A549 (cell line): ENCODE data around the gene DOCK10. TPM values are rescaled to one million over a fixed set of nuclear protein-coding genes. Genes with fewer than 3 reads are reported as not detected.
A peak's percentile ranks its signal among the peaks of the same experiment; 100 is the strongest.

Source experiments
- ATAC-seq, 2 experiments: fragments of 200-7000 bp in 1 of 2; fragments of >200 bp in 1 of 2; cut with Nextera tagmentation in 1 of 2; cut with Tn5 transposase in 1 of 2; 3 replicates each; pipeline versions ENCODE4 v1.8.0 to v1.9.1; 2018 to 2020; ENCODE audit warnings: mild to moderate bottlenecking in 1 of 2, moderate library complexity in 1 of 2
- CTCF ChIA-PET: fragments of 300-600 bp; sonication (Branson Sonifier 250); formaldehyde crosslinking; extraction: SDS; loops from one replicate; lab custom pipeline; 2021; ENCODE audit warnings: antibody characterized with exemption, inconsistent platforms; lab: Yijun Ruan, JAX
- POLR2A ChIA-PET: fragments of 350-600 bp; formaldehyde crosslinking; extraction: SDS; loops from one replicate; lab custom pipeline; 2021; ENCODE audit warnings: antibody characterized with exemption, inconsistent platforms; lab: Yijun Ruan, JAX
- DNase-seq, 2 experiments: peaks; one replicate each; pipeline versions ENCODE4 v3.0.0 to v3.0.0-alpha.2; 2011 to 2016; ENCODE audit warnings: low read depth in 1 of 2, low spot score in 1 of 2
- FAIRE-seq: peaks from 2 replicates; lab custom pipeline; 2011; peaks lifted over from hg19 to GRCh38; lab: Jason Lieb, UNC
- H3K27ac ChIP-seq, 2 experiments: fragments of >200 bp; sonication (Bioruptor Twin); formaldehyde crosslinking; 3 replicates each; pipeline ENCODE4 v1.5.1; 2016 to 2017
- H3K4me1 ChIP-seq: fragments of >200 bp; sonication (Bioruptor Twin); formaldehyde crosslinking; 3 replicates; pipeline ENCODE4 v1.6.1; 2016
- H3K4me2 ChIP-seq: fragments of >200 bp; sonication (Bioruptor Twin); formaldehyde crosslinking; 3 replicates; pipeline ENCODE4 v1.6.1; 2016
- H3K4me3 ChIP-seq: fragments of >200 bp; sonication (Bioruptor Twin); formaldehyde crosslinking; 3 replicates; pipeline ENCODE4 v1.5.1; 2016
- H3K9me3 ChIP-seq: fragments of >200 bp; sonication (Bioruptor Twin); formaldehyde crosslinking; 3 replicates; pipeline ENCODE4 v1.6.1; 2016
- CBX2 ChIP-seq: fragments of 200-600 bp; sonication (generic); IDR thresholded peaks from 2 replicates; pipeline ENCODE4 v1.6.1; 2016; ENCODE audit warnings: low read depth, mild to moderate bottlenecking, borderline replicate concordance
- EHF ChIP-seq: fragments of 250-450 bp; sonication (Bioruptor Pico); IDR thresholded peaks from 2 replicates; pipeline ENCODE4 v1.5.0; 2020; ENCODE audit warnings: mild to moderate bottlenecking
- EP300 ChIP-seq, 2 experiments: fragments of >200 bp; sonication (Bioruptor Twin); formaldehyde crosslinking; IDR thresholded peaks; 2 replicates in 1 of 2; 3 replicates in 1 of 2; pipeline ENCODE4 v1.6.1; 2016 to 2017
- ESRRA ChIP-seq: fragments of 150-350 bp; IDR thresholded peaks from 2 replicates; pipeline ENCODE4 v1.6.1; 2014; ENCODE audit warnings: mild to moderate bottlenecking, low read length, borderline replicate concordance
- FOSB ChIP-seq: fragments of 250-450 bp; sonication (Bioruptor Pico); IDR thresholded peaks from 2 replicates; pipeline ENCODE4 v1.5.0; 2020; ENCODE audit warnings: mild to moderate bottlenecking, moderate library complexity
- FOXS1 ChIP-seq: fragments of 250-450 bp; sonication (Bioruptor Pico); IDR thresholded peaks from 2 replicates; pipeline ENCODE4 v1.5.0; 2020; ENCODE audit warnings: mild to moderate bottlenecking, moderate library complexity
- JUN ChIP-seq, 2 experiments: fragments of >200 bp; sonication (Bioruptor Twin); formaldehyde crosslinking; IDR thresholded peaks; 2 replicates in 1 of 2; 3 replicates in 1 of 2; pipeline ENCODE4 v1.6.1; 2016 to 2017
- JUNB ChIP-seq: fragments of >200 bp; sonication (Bioruptor Twin); formaldehyde crosslinking; IDR thresholded peaks from 2 replicates; pipeline ENCODE4 v1.6.1; 2016
- KDM1A ChIP-seq: fragments of 200-600 bp; sonication (generic); IDR thresholded peaks from 2 replicates; pipeline ENCODE4 v1.6.1; 2016; ENCODE audit warnings: low read depth, mild to moderate bottlenecking
- KDM5A ChIP-seq: fragments of 200-600 bp; sonication (generic); IDR thresholded peaks from 2 replicates; pipeline ENCODE4 v1.6.1; 2016; ENCODE audit warnings: antibody characterized with exemption, mild to moderate bottlenecking
- MYC ChIP-seq: IDR thresholded peaks from 2 replicates; pipeline ENCODE4 v1.6.1; 2012; ENCODE audit warnings: mild to moderate bottlenecking, inconsistent platforms, low read length, improper control_type of control experiment, borderline replicate concordance
- NR3C1 ChIP-seq: fragments of >200 bp; sonication (Bioruptor Twin); formaldehyde crosslinking; IDR thresholded peaks from 3 replicates; pipeline ENCODE4 v1.6.1; 2017
- RAD21 ChIP-seq, 2 experiments: fragments of >200 bp in 1 of 2; sonication (Bioruptor Twin) in 1 of 2; formaldehyde crosslinking in 1 of 2; IDR thresholded peaks in 1 of 2; conservative IDR thresholded peaks in 1 of 2; 2 replicates in 1 of 2; 3 replicates in 1 of 2; pipeline ENCODE4 v1.6.1; 2012 to 2018; ENCODE audit warnings: inconsistent platforms in 1 of 2
- RCOR1 ChIP-seq: fragments of 150-350 bp; IDR thresholded peaks from 2 replicates; pipeline ENCODE4 v1.6.1; 2014; ENCODE audit warnings: antibody characterized with exemption, low read length, low read depth
- RNF2 ChIP-seq: fragments of 200-600 bp; sonication (generic); IDR thresholded peaks from 2 replicates; pipeline ENCODE4 v1.6.1; 2016; ENCODE audit warnings: low read depth, mild to moderate bottlenecking, antibody characterized with exemption, moderate library complexity, borderline replicate concordance
- ZC3H11A ChIP-seq: fragments of 450-650 bp; IDR thresholded peaks from 2 replicates; pipeline ENCODE4 v1.6.1; 2014; ENCODE audit warnings: antibody characterized with exemption, mild to moderate bottlenecking
- ZFP36 ChIP-seq: fragments of 450-650 bp; IDR thresholded peaks from 2 replicates; pipeline ENCODE4 v1.6.1; 2014; ENCODE audit warnings: borderline replicate concordance; ENCODE audit not compliant: partially characterized antibody
- ZSCAN20 ChIP-seq: fragments of 250-450 bp; sonication (Bioruptor Pico); IDR thresholded peaks from 2 replicates; pipeline ENCODE4 v1.8.0; 2022; ENCODE audit warnings: mild to moderate bottlenecking, moderate library complexity
- WGBS: methylation state at CpG from one replicate; pipeline ENCODE4 v1.1.6; 2017; ENCODE audit errors: missing lambda C conversion rate; 5-methylcytosine and 5-hydroxymethylcytosine counted together
- polyA plus RNA-seq, 4 experiments: library from polyadenylated mRNA; depleted of rRNA in 3 of 4; stranded (reverse); fragments of >200 nt; fragmentation: RNase III in 1 of 4; extraction: RNeasy Plus Mini Kit Qiagen cat#74134 plus additional on column Dnase treatment in 1 of 4; gene quantifications; 2 replicates in 3 of 4; 3 replicates in 1 of 4; pipeline ENCODE4 v1.2.3, GENCODE V29; 2011 to 2017
- TF ChIP-seq, protein P1 (sequence below): fragments of >200 bp; sonication (Bioruptor Twin); formaldehyde crosslinking; IDR thresholded peaks from 3 replicates; pipeline ENCODE4 v1.5.1; 2016
- TF ChIP-seq, protein P2 (sequence below): fragments of 200-600 bp; sonication (generic); IDR thresholded peaks from 2 replicates; pipeline ENCODE4 v1.6.1; 2016; ENCODE audit warnings: antibody characterized with exemption, mild to moderate bottlenecking, moderate library complexity
- TF ChIP-seq, protein P3 (sequence below): IDR thresholded peaks from 2 replicates; pipeline ENCODE4 v1.6.1; 2012
- TF ChIP-seq, protein P4 (sequence below): fragments of >200 bp; sonication (Bioruptor Twin); formaldehyde crosslinking; IDR thresholded peaks from 2 replicates; pipeline ENCODE4 v1.6.1; 2016
- TF ChIP-seq, protein P5 (sequence below): IDR thresholded peaks from 2 replicates; pipeline ENCODE4 v1.6.1; 2012; ENCODE audit warnings: low read depth, borderline replicate concordance

DOCK10 gene
- polyA plus RNA-seq, 2 of the 4 experiments (the other 2 are of a cell fraction), result 43.0 to 45.3 TPM

DNA sequence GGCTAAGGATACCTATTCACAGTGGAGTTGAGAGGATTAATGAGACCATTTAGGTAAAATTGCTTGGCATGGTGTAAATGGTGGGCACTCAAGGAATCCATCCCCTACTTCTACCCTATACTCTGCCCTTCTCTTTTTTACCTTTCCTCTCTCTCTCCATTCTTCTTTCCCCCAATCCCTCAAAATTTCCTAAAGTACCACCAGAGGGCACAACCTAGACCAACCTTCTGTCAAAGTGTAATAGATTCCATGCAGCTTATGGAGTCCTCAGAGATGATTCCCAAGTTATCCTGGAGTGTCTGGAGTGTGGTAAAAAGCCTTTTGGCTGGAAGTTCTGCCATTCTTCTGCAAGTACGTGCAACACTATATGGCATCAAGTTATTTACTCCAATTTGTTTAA is 293.1 kb downstream of the DOCK10 start:
- ChIA-PET POLR2A (no interaction called here), CTCF (interaction anchor here (0.6 kb wide), 1 partner anchor 173 kb away, joined by 3 read pairs; no protein-coding TSS in a partner anchor)
- DNase-seq (peak in 1 of 2 experiments; percentile 13), ATAC-seq (peak; percentile 71 to 80; a peak in 5 of 6 replicates), FAIRE-seq (no peak)
- 0% methylated on average over 1 of the region's 1 CpG for WGBS
- TF ChIP-seq RNF2 (no peak), ZSCAN20 (CRISPR knock-in tag) (no peak), ESRRA (no peak), FOSB (CRISPR knock-in tag) (no peak), MYC (no peak), RCOR1 (no peak), RAD21 (conservative IDR thresholded peaks at IDR 0.05 in 1 of 2, IDR thresholded peaks at IDR 0.05 in 1 of 2) (peak in 1 of 2 experiments; percentile 28; a peak in 1 of 5 replicates), EHF (CRISPR knock-in tag) (no peak), NR3C1 (no peak), ZFP36 (no peak), JUN (IDR thresholded peaks at IDR 0.05) (no peak)
- TF ChIP-seq, protein P1, sequence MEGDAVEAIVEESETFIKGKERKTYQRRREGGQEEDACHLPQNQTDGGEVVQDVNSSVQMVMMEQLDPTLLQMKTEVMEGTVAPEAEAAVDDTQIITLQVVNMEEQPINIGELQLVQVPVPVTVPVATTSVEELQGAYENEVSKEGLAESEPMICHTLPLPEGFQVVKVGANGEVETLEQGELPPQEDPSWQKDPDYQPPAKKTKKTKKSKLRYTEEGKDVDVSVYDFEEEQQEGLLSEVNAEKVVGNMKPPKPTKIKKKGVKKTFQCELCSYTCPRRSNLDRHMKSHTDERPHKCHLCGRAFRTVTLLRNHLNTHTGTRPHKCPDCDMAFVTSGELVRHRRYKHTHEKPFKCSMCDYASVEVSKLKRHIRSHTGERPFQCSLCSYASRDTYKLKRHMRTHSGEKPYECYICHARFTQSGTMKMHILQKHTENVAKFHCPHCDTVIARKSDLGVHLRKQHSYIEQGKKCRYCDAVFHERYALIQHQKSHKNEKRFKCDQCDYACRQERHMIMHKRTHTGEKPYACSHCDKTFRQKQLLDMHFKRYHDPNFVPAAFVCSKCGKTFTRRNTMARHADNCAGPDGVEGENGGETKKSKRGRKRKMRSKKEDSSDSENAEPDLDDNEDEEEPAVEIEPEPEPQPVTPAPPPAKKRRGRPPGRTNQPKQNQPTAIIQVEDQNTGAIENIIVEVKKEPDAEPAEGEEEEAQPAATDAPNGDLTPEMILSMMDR, result peak; percentile 13; the same call in 1 of the 3 replicates
- no peak overlapping the region for H3K27ac ChIP-seq
- H3K4me3 ChIP-seq, result no peak overlapping the region
- H3K9me3 ChIP-seq, result no peaks in the 10 kb centered on the region
- H3K4me2 ChIP-seq, result no peak overlapping the region
- no peaks in the 10 kb centered on the region for H3K4me1 ChIP-seq

DNA sequence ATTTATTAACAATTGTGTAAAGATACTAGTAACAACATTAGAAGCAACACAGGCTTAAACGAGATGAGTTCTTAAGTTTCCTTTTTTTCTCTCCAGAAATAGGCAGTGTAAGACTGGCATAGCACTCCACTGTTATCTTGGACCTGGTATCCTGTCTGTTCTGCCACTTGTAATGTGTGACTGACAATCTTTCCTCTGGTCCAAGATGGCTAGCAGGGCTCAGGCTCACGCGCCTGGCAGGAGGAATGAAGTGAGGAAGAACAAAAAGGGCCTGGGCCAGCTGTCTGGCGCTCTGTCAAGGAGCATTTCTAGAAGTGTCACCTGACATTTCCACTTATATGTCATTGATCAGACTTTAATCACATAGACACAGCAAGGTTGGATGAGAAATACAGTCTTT is 294.5 kb downstream of the DOCK10 start:
- H3K4me1 ChIP-seq, result no peaks in the 10 kb centered on the region
- H3K27ac ChIP-seq, result no peak overlapping the region
- DNase-seq (no peak), ATAC-seq (no peak), FAIRE-seq (no peak)
- TF ChIP-seq JUNB (no peak), EHF (CRISPR knock-in tag) (no peak), KDM5A (no peak), ZFP36 (no peak), FOXS1 (CRISPR knock-in tag) (no peak), CBX2 (no peak), KDM1A (no peak), RAD21 (conservative IDR thresholded peaks at IDR 0.05 in 1 of 2, IDR thresholded peaks at IDR 0.05 in 1 of 2) (no peak), EP300 (IDR thresholded peaks at IDR 0.05) (no peak), ZSCAN20 (CRISPR knock-in tag) (no peak), ZC3H11A (no peak)
- TF ChIP-seq, protein P2, sequence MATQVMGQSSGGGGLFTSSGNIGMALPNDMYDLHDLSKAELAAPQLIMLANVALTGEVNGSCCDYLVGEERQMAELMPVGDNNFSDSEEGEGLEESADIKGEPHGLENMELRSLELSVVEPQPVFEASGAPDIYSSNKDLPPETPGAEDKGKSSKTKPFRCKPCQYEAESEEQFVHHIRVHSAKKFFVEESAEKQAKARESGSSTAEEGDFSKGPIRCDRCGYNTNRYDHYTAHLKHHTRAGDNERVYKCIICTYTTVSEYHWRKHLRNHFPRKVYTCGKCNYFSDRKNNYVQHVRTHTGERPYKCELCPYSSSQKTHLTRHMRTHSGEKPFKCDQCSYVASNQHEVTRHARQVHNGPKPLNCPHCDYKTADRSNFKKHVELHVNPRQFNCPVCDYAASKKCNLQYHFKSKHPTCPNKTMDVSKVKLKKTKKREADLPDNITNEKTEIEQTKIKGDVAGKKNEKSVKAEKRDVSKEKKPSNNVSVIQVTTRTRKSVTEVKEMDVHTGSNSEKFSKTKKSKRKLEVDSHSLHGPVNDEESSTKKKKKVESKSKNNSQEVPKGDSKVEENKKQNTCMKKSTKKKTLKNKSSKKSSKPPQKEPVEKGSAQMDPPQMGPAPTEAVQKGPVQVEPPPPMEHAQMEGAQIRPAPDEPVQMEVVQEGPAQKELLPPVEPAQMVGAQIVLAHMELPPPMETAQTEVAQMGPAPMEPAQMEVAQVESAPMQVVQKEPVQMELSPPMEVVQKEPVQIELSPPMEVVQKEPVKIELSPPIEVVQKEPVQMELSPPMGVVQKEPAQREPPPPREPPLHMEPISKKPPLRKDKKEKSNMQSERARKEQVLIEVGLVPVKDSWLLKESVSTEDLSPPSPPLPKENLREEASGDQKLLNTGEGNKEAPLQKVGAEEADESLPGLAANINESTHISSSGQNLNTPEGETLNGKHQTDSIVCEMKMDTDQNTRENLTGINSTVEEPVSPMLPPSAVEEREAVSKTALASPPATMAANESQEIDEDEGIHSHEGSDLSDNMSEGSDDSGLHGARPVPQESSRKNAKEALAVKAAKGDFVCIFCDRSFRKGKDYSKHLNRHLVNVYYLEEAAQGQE, result no peak
- TF ChIP-seq, protein P3, sequence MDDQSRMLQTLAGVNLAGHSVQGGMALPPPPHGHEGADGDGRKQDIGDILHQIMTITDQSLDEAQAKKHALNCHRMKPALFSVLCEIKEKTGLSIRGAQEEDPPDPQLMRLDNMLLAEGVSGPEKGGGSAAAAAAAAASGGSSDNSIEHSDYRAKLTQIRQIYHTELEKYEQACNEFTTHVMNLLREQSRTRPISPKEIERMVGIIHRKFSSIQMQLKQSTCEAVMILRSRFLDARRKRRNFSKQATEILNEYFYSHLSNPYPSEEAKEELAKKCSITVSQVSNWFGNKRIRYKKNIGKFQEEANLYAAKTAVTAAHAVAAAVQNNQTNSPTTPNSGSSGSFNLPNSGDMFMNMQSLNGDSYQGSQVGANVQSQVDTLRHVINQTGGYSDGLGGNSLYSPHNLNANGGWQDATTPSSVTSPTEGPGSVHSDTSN, result no peak
- TF ChIP-seq, protein P4, sequence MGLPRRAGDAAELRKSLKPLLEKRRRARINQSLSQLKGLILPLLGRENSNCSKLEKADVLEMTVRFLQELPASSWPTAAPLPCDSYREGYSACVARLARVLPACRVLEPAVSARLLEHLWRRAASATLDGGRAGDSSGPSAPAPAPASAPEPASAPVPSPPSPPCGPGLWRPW, result no peak
- TF ChIP-seq, protein P5, sequence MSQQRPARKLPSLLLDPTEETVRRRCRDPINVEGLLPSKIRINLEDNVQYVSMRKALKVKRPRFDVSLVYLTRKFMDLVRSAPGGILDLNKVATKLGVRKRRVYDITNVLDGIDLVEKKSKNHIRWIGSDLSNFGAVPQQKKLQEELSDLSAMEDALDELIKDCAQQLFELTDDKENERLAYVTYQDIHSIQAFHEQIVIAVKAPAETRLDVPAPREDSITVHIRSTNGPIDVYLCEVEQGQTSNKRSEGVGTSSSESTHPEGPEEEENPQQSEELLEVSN, result no peak
- ChIA-PET POLR2A (no interaction called here), CTCF (no interaction called here)
- no peaks in the 10 kb centered on the region for H3K9me3 ChIP-seq
- H3K4me3 ChIP-seq, result no peak overlapping the region
- no peak overlapping the region for H3K4me2 ChIP-seq
- 70% methylated on average over 4 of the region's 4 CpGs for WGBS
